ENCODE data around the gene TEF. TPM values are rescaled to one million over a fixed set of nuclear protein-coding genes. Genes with fewer than 3 reads are reported as not detected.

TEF gene
- total RNA-seq, 1 donor from 2014 or later: 4.4 TPM

- intact Hi-C loops (cut with micrococcal nuclease): loop anchor here (1.0 to 10.0 kb wide), 15 partner anchors 21 to 1923 kb away; partner anchors contain the start of genes ATF4, CENPM, DESI1 and NAGA
Measured at GRCh38 chr22:41447435-41448188, 65.9 kb downstream of the TEF start.

- intact Hi-C loops (cut with micrococcal nuclease): loop anchor here (1.0 to 10.0 kb wide), 15 partner anchors 20 to 1923 kb away; partner anchors contain the start of genes ATF4, CENPM, DESI1 and NAGA
Measured at GRCh38 chr22:41448189-41448808, 66.6 kb downstream of the TEF start.

Other genes with a start within 250 kb of the TEF start
- 41.4 and 47.6 TPM in 2 replicates for gene L3MBTL2, start 176.6 kb upstream of the TEF start, total RNA-seq
- 0.24 and 0.27 TPM in 2 replicates for gene CHADL, start 141.0 kb upstream of the TEF start, total RNA-seq
- gene RANGAP1, start 95.8 kb upstream of the TEF start, total RNA-seq: 98.8 and 100 TPM in 2 replicates
- gene ZC3H7B, start 80.4 kb upstream of the TEF start, total RNA-seq: 77.1 and 80.4 TPM in 2 replicates
- gene TOB2, start 64.9 kb downstream of the TEF start, total RNA-seq: 41.1 and 41.2 TPM in 2 replicates
- 51.5 and 59.9 TPM in 2 replicates for gene PHF5A, start 86.8 kb downstream of the TEF start, total RNA-seq
- 86.4 and 90.1 TPM in 2 replicates for gene ACO2, start 87.2 kb downstream of the TEF start, total RNA-seq
- 28.8 and 34.4 TPM in 2 replicates for gene POLR3H, start 162.5 kb downstream of the TEF start, total RNA-seq
- not detected in 2 replicates for gene CSDC2, start 179.1 kb downstream of the TEF start, total RNA-seq
- 26.3 and 26.7 TPM in 2 replicates for gene PMM1, start 207.9 kb downstream of the TEF start, total RNA-seq
- gene DESI1, start 239.1 kb downstream of the TEF start, total RNA-seq: 60.2 and 60.8 TPM in 2 replicates
- gene XRCC6, start 239.4 kb downstream of the TEF start, total RNA-seq: 275 and 279 TPM in 2 replicates